Measurements from ENCODE around the gene SUPT20H.

DNA sequence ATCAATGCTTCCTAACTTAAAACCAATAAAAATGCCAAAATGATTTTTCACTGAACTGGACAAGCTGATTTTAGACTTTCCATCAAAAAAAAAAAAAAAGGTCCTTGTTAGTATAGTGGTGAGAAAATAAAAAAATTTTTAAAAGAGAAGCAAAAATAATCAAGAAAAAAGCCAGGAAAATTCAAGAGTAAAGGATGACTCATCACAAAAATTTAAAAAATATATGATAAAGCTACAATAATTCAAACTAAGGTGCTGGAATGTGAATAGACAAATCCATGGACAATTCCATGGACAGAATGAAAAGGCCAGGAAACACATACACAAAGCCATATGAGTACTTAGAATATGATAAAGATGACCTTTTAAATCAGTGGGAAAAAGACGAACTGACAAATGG, 86.5 kb downstream of the SUPT20H start:
- TF ChIP-seq, protein P1, sequence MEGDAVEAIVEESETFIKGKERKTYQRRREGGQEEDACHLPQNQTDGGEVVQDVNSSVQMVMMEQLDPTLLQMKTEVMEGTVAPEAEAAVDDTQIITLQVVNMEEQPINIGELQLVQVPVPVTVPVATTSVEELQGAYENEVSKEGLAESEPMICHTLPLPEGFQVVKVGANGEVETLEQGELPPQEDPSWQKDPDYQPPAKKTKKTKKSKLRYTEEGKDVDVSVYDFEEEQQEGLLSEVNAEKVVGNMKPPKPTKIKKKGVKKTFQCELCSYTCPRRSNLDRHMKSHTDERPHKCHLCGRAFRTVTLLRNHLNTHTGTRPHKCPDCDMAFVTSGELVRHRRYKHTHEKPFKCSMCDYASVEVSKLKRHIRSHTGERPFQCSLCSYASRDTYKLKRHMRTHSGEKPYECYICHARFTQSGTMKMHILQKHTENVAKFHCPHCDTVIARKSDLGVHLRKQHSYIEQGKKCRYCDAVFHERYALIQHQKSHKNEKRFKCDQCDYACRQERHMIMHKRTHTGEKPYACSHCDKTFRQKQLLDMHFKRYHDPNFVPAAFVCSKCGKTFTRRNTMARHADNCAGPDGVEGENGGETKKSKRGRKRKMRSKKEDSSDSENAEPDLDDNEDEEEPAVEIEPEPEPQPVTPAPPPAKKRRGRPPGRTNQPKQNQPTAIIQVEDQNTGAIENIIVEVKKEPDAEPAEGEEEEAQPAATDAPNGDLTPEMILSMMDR (IDR thresholded peaks at IDR 0.05; ENCODE audit: low read length): no peak
- TF ChIP-seq EZH2 (IDR thresholded peaks at IDR 0.05; ENCODE audit: borderline replicate concordance, low read length): no peak

Measured in OCI-LY1 (cell line).